Fibroblast of lung (primary cell): ENCODE measurements around the gene GNG7.

Experiments
- EZH2 ChIP-seq: IDR thresholded peaks from 2 replicates; pipeline ENCODE4 v1.5.1; 2012; ENCODE audit warnings: low read length, control low read depth, mild to moderate bottlenecking; ENCODE audit errors: missing control alignments
- TF ChIP-seq, protein P1 (sequence below), 2 donors: IDR thresholded peaks in 1 of 2; conservative IDR thresholded peaks in 1 of 2; 1 replicate in 1 of 2; 2 replicates in 1 of 2; pipeline ENCODE4 v1.5.1; 2011 to 2012; ENCODE audit warnings: low read length in 2 of 2, control low read depth in 1 of 2, inconsistent platforms in 1 of 2, low read depth in 1 of 2, mild to moderate bottlenecking in 1 of 2

DNA sequence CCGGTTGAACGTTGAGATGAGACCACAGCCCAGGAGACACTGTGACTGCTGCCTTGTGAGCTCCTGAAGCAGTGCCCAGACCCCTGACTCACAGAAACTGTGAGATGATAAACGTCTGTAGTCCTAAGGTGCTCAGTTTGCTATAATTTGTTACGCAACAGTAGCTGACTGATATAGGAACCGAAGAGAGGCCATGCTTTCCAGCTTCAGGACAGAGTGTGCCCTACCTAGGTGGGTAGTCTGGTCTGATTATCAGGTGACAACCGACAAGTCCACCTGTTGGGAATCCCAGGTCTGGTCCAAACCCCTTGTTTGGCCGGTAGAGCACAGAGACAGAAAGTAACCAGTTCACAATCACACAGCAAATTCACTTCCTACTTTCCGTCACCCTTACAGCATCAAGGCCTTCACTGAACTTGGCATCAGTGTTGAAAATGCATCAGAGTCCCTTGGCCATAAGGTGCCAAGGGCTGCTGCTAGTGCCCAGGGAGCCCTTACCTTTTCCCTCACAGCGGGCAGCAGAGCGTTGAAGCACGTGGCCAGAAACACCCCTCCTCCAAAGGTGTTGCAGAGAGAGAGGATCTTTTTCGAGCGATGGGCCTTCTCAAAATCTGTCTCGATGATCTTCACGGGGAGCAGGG, 34.2 kb upstream of the GNG7 start:
- TF ChIP-seq, protein P1, sequence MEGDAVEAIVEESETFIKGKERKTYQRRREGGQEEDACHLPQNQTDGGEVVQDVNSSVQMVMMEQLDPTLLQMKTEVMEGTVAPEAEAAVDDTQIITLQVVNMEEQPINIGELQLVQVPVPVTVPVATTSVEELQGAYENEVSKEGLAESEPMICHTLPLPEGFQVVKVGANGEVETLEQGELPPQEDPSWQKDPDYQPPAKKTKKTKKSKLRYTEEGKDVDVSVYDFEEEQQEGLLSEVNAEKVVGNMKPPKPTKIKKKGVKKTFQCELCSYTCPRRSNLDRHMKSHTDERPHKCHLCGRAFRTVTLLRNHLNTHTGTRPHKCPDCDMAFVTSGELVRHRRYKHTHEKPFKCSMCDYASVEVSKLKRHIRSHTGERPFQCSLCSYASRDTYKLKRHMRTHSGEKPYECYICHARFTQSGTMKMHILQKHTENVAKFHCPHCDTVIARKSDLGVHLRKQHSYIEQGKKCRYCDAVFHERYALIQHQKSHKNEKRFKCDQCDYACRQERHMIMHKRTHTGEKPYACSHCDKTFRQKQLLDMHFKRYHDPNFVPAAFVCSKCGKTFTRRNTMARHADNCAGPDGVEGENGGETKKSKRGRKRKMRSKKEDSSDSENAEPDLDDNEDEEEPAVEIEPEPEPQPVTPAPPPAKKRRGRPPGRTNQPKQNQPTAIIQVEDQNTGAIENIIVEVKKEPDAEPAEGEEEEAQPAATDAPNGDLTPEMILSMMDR (conservative IDR thresholded peaks at IDR 0.05 in 1 of 2, IDR thresholded peaks at IDR 0.05 in 1 of 2; ENCODE audit: low read depth in 1 of 2, low read length in 2 of 2), result no peak
- TF ChIP-seq EZH2, result no peak
